ENCODE data around the gene NDRG3. TPM values are rescaled to one million over a fixed set of nuclear protein-coding genes. Genes with fewer than 3 reads are reported as not detected.

The NDRG3 gene
- total and polyA plus RNA-seq, 2 of the 4 experiments (the other 2 are of a cell fraction) = 24.8 to 34.2 TPM

DNA sequence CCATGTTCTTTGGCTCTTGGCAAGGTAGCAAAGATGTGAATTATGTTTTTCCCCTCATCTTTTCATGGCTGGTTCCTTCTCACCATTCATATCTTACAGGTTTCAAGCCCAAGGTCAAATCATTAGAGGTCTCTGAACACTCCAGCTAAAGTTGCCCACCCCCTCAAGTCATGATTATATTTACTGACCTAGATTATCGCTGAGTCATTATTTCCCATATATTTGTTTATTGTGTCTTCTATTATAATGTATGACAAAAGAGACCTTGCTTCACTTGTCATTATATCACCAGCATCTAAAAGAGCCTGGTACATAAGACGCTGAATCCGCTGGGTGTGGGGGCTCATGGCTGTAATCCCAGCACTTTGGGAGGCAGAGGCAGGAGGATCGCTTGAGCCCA, 15.2 kb upstream of the NDRG3 start:
- no peak overlapping the region for H4K8ac ChIP-seq (ENCODE audit: low read depth in 2 of 2, low read length in 2 of 2)
- 0 out of 2 replicates have a peak, but pooled peaks cover 3% of the 10 kb centered on the region for H3K36me3 ChIP-seq (ENCODE audit: control insufficient read depth, insufficient read depth, low read length)
- H3K18ac ChIP-seq (ENCODE audit: low read depth, low read length) = no peak overlapping the region
- no peak overlapping the region for H3K4me2 ChIP-seq (ENCODE audit: low read depth, low read length)
- no peak overlapping the region for H3K23ac ChIP-seq (ENCODE audit: low read depth, low read length)
- dilution Hi-C loops (cut with HindIII; ENCODE audit: low sequenced_read_pairs, unreplicated experiment) (no loop called here), intact Hi-C loops (cut with micrococcal nuclease) (no loop called here), in situ Hi-C loops (cut with MboI; ENCODE audit: low sequenced_read_pairs) (no loop called here)
- H3K56ac ChIP-seq (ENCODE audit: extremely low read depth, insufficient read depth, low read length) = no peak overlapping the region
- no peak overlapping the region for H2AK9ac ChIP-seq (replicated peaks; ENCODE audit: low read depth, low read length, poor library complexity)
- no peaks in the 10 kb centered on the region for H4K20me1 ChIP-seq (ENCODE audit: insufficient read depth, low read length)
- no peak overlapping the region for H2BK15ac ChIP-seq (ENCODE audit: low read depth, low read length)
- no peak overlapping the region for H3K14ac ChIP-seq (replicated peaks; ENCODE audit: low read depth, low read length)
- ATAC-seq (ENCODE audit: low read depth) = no peak
- no peak overlapping the region for H2BK5ac ChIP-seq (ENCODE audit: low read depth, low read length, poor library complexity, severe bottlenecking)
- H3K27me3 ChIP-seq (ENCODE audit: control insufficient read depth, insufficient read depth, low read length) = no peaks in the 10 kb centered on the region
- no peak overlapping the region for H3K27ac ChIP-seq (ENCODE audit: insufficient read depth, low read length)
- H3K4me3 ChIP-seq (ENCODE audit: insufficient read depth, low read depth, low read length) = no peak overlapping the region
- no peak overlapping the region for H4K5ac ChIP-seq (ENCODE audit: low read depth, low read length)
- ChIA-PET POLR2A (ENCODE audit: unreplicated experiment) (no interaction called here), CTCF (interaction anchor here (0.7 kb wide), 1 partner anchor 45 kb away, joined by 3 read pairs; no protein-coding TSS in a partner anchor)
- no peak overlapping the region for H2AK5ac ChIP-seq (ENCODE audit: low read depth, low read length)
- no peak overlapping the region for H3K4ac ChIP-seq (ENCODE audit: low read depth, low read length)
- no CpG with 5 or more reads among the region's 4 CpGs for WGBS, 2 experiments (ENCODE audit: extremely low coverage in 2 of 2, insufficient read length in 1 of 2)
- no peaks in the 10 kb centered on the region for H3K79me1 ChIP-seq (ENCODE audit: low read depth in 1 of 2, low read length in 2 of 2)
- H3K9me1 ChIP-seq (ENCODE audit: insufficient read depth, low read length) = no peaks in the 10 kb centered on the region
- no peak for DNase-seq
- H3K9ac ChIP-seq (ENCODE audit: low read depth, low read length) = no peak overlapping the region
- no TSS peak for BruUV-seq (replicated peaks)
- H2AFZ ChIP-seq (replicated peaks; ENCODE audit: low read length, poor library complexity) = no peak overlapping the region
- no peaks in the 10 kb centered on the region for H3K9me3 ChIP-seq (ENCODE audit: control insufficient read depth, insufficient read depth, low read length)
- TF ChIP-seq NFE2L2 (IDR thresholded peaks at IDR 0.05; ENCODE audit: low read depth, low read length) (peak; percentile 91), MAFK (IDR thresholded peaks at IDR 0.05; ENCODE audit: low read depth, low read length) (peak; percentile 71), MAZ (IDR thresholded peaks at IDR 0.05; ENCODE audit: borderline replicate concordance, low read depth, low read length) (no peak)
- no peak overlapping the region for H2BK20ac ChIP-seq (ENCODE audit: low read depth, low read length)
- no peaks in the 10 kb centered on the region for H3K4me1 ChIP-seq (ENCODE audit: control insufficient read depth, insufficient read depth, low read length)
- no peak overlapping the region for H2BK120ac ChIP-seq (ENCODE audit: low read depth, low read length)
- no peak overlapping the region for H4K91ac ChIP-seq (ENCODE audit: insufficient read depth, low read depth, low read length)
